ENCODE measurements around the gene BMPR1B. TPM values are rescaled to one million over a fixed set of nuclear protein-coding genes. Genes with fewer than 3 reads are reported as not detected.
A peak's percentile ranks its signal among the peaks of the same experiment; 100 is the strongest.
"Not testable (repeated sequence)": the region's sequence is repeated elsewhere in the genome, so short reads cannot be mapped to it uniquely, and the experiment has no call there.

The BMPR1B gene
- total RNA-seq, 1 donor from 2014 or later, result not detected

DNA sequence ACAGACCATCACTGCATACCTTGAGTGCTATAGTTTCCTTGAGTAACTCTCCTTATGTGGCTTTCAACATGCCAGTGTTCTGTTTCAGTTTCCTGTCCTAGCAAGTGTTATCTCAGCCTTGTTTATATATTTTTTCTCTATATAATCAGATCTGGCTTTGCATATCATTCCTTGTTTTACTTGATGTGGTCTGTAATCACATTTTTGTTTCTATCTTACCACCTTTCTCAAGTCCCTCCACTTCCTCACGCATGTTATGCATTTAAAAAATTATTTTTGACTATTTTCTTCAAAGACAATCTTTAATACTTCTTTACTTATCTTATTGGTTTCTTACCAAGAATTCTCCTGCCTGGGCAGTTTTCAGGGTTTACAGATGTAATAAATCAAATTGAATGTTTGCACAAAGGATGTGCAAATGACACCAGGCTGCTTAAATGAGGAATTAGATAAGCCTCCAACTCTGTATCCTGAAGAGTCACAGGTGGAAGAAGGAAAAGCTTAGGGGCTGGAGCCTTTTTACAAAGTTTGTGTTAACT, 351.2 kb downstream of the BMPR1B start:
- no peak for DNase-seq (ENCODE audit: low spot score)
- H3K27me3 Mint-ChIP-seq (ENCODE audit: insufficient read depth), result peaks cover 2% of the 10 kb centered on the region
- H3K4me1 Mint-ChIP-seq (ENCODE audit: low read depth), result no peaks in the 10 kb centered on the region
- intact Hi-C loops (cut with micrococcal nuclease), result no loop called here
- H3K27ac Mint-ChIP-seq, result no peak overlapping the region
- no peaks in the 10 kb centered on the region for H3K36me3 Mint-ChIP-seq (ENCODE audit: low read depth)
- H3K4me3 Mint-ChIP-seq, result no peak overlapping the region
- H3K9me3 Mint-ChIP-seq, result no peaks in the 10 kb centered on the region

GRCh38 chr4:95114521-95114920, 356.8 kb downstream of the BMPR1B start:
- intact Hi-C loops (cut with micrococcal nuclease), result no loop called here
- Mint-ChIP-seq H3K4me3 (no peak overlapping the region), H3K9me3 (no peaks in the 10 kb centered on the region), H3K36me3 (ENCODE audit: low read depth) (no peaks in the 10 kb centered on the region), H3K27me3 (ENCODE audit: insufficient read depth) (no peaks in the 10 kb centered on the region), H3K27ac (no peak overlapping the region), H3K4me1 (ENCODE audit: low read depth) (no peaks in the 10 kb centered on the region)
- no peak for DNase-seq (ENCODE audit: low spot score)

DNA sequence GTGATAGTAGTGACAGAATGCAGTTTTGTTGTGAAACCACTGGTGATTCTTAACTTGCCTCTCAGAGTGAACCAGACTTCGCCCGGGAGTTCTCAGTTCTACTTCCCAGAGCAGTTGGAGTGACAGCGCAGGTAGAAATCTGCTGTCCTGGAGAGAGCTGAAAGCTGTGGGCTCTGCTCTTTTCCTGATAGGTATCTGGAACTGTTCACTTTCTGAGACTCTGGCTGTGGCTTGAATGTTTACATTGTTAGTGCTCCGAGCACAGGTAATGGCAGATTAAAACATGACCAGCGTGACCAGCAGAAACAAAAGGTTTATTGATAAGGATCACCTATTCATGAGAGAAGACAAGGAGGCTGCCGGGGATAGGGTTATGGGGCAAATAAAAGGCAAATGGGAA, 360.7 kb downstream of the BMPR1B start:
- H3K9me3 Mint-ChIP-seq, result no peaks in the 10 kb centered on the region
- intact Hi-C loops (cut with micrococcal nuclease), result no loop called here
- no peaks in the 10 kb centered on the region for H3K4me1 Mint-ChIP-seq (ENCODE audit: low read depth)

DNA sequence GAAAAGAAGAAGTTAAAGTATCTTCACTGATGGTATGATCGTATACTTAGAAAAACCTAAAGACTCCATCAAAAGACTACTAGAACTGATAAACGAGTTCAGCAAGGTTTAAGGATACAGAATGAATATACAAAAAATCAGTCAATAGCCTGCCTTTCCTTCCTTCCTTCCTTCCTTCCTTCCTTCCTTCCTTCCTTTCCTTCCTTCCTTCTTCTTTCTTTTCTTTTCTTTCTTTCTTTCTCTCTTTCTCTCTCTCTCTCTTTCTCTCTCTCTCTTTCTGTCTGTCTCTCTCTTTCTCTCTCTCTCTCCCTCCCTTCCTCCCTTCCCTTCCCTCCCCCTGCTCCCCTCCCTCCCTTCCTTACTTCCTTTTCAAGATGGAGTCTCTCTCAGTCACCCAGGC, 362.7 kb downstream of the BMPR1B start:
- no peaks in the 10 kb centered on the region for H3K36me3 Mint-ChIP-seq (ENCODE audit: low read depth)
- no peaks in the 10 kb centered on the region for H3K27me3 Mint-ChIP-seq (ENCODE audit: insufficient read depth)
- intact Hi-C loops (cut with micrococcal nuclease), result no loop called here
- H3K4me1 Mint-ChIP-seq (ENCODE audit: low read depth), result no peaks in the 10 kb centered on the region
- peak overlapping the region; percentile 27 for H3K27ac Mint-ChIP-seq
- H3K4me3 Mint-ChIP-seq, result no peak overlapping the region
- no peak for DNase-seq (ENCODE audit: low spot score)
- no peaks in the 10 kb centered on the region for H3K9me3 Mint-ChIP-seq

More for the DNA sequence above, 360.7 kb downstream of the BMPR1B start:
- no peaks in the 10 kb centered on the region for H3K27me3 Mint-ChIP-seq (ENCODE audit: insufficient read depth)
- H3K27ac Mint-ChIP-seq, result no peak overlapping the region
- H3K4me3 Mint-ChIP-seq, result no peak overlapping the region
- no peaks in the 10 kb centered on the region for H3K36me3 Mint-ChIP-seq (ENCODE audit: low read depth)
- no peak for DNase-seq (ENCODE audit: low spot score)

DNA sequence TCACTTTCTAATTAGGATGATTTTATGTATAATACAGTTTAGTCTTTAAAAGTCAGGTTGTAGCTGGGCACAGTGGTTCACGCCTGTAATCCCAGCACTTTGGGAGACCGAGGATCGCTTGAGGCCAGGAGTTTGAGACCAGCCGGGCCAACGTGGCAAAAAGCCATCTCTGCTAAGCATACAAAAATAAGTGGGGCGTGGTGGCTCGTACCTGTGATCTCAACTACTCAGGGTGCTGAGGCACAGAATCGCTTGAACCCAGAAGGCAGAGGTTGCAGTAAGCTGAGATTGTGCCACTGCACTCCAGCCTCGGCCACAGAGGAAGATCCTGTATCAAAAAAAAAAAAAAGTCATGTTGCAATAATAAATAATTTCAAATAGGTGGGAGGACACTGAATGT, 364.2 kb downstream of the BMPR1B start:
- Mint-ChIP-seq H3K4me1 (ENCODE audit: low read depth) (no peaks in the 10 kb centered on the region), H3K27me3 (ENCODE audit: insufficient read depth) (no peaks in the 10 kb centered on the region), H3K27ac (no peak overlapping the region), H3K4me3 (no peak overlapping the region), H3K9me3 (no peaks in the 10 kb centered on the region), H3K36me3 (ENCODE audit: low read depth) (no peaks in the 10 kb centered on the region)
- DNase-seq (ENCODE audit: low spot score), result no peak
- intact Hi-C loops (cut with micrococcal nuclease), result no loop called here

DNA sequence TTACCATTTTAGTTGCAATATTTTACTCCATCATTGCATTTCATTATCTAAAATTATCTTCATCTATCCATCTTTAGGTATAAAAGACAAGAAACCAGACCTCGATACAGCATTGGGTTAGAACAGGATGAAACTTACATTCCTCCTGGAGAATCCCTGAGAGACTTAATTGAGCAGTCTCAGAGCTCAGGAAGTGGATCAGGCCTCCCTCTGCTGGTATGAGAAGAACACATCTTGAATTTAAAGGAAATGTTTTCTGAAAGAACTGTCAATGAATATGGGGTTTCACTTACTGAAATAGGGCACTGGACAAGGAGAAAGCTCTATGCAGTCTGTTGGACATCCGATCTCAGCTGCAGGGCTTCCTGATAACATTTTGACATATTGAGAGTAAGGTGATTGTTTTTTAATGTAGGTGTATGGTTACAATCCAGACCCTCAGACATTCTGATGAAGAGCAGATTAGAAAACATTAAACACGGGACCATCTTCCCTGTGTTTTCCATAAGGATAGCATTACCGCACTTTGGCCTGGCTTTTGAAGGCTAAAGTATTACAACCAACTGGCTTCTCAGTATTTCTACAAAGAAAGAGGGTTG, 367.2 kb downstream of the BMPR1B start:
- no peak overlapping the region for H3K27ac Mint-ChIP-seq
- no peak overlapping the region for H3K4me3 Mint-ChIP-seq
- H3K36me3 Mint-ChIP-seq (ENCODE audit: low read depth), result no peaks in the 10 kb centered on the region
- intact Hi-C loops (cut with micrococcal nuclease), result loop anchor here (2.0 kb wide), 1 partner anchor 504 kb away; no protein-coding TSS in a partner anchor
- peaks cover 5% of the 10 kb centered on the region for H3K27me3 Mint-ChIP-seq (ENCODE audit: insufficient read depth)
- H3K9me3 Mint-ChIP-seq, result no peaks in the 10 kb centered on the region
- H3K4me1 Mint-ChIP-seq (ENCODE audit: low read depth), result peaks cover 6% of the 10 kb centered on the region
- DNase-seq (ENCODE audit: low spot score), result no peak

GRCh38 chr4:95129031-95129430, 371.3 kb downstream of the BMPR1B start:
- intact Hi-C loops (cut with micrococcal nuclease), result no loop called here
- peaks cover 6% of the 10 kb centered on the region for H3K4me1 Mint-ChIP-seq (ENCODE audit: low read depth)
- no peaks in the 10 kb centered on the region for H3K9me3 Mint-ChIP-seq

GRCh38 chr4:95129821-95130311, 372.1 kb downstream of the BMPR1B start:
- no peak overlapping the region for H3K4me3 Mint-ChIP-seq
- no peaks in the 10 kb centered on the region for H3K36me3 Mint-ChIP-seq (ENCODE audit: low read depth)
- no peak for DNase-seq (ENCODE audit: low spot score)
- peaks cover 6% of the 10 kb centered on the region for H3K4me1 Mint-ChIP-seq (ENCODE audit: low read depth)
- H3K27me3 Mint-ChIP-seq (ENCODE audit: insufficient read depth), result peaks cover 11% of the 10 kb centered on the region
- H3K9me3 Mint-ChIP-seq, result no peaks in the 10 kb centered on the region
- intact Hi-C loops (cut with micrococcal nuclease), result no loop called here
- H3K27ac Mint-ChIP-seq, result no peak overlapping the region

More at GRCh38 chr4:95129031-95129430, 371.3 kb downstream of the BMPR1B start:
- no peak for DNase-seq (ENCODE audit: low spot score)
- no peak overlapping the region for H3K4me3 Mint-ChIP-seq
- H3K27ac Mint-ChIP-seq, result no peak overlapping the region
- no peaks in the 10 kb centered on the region for H3K36me3 Mint-ChIP-seq (ENCODE audit: low read depth)
- peaks cover 11% of the 10 kb centered on the region for H3K27me3 Mint-ChIP-seq (ENCODE audit: insufficient read depth)

DNA sequence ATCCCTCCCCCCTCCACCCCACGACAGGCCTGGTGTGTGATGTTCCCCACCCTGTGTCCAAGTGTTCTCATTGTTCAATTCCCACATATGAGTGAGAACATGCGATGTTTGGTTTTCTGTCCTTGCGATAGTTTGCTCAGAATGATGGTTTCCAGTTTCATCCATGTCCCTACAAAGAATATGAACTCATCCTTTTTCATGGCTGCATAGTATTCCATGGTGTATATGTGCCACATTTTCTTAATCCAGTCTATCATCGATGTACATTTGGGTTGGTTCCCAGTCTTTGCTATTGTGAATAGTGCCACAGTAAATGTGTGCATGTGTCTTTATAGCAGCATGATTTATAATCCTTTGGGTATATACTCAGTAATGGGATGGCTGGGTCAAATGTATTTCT, 376.3 kb downstream of the BMPR1B start:
- H3K9me3 Mint-ChIP-seq; H3K4me3 Mint-ChIP-seq; DNase-seq (ENCODE audit: low spot score); H3K36me3 Mint-ChIP-seq (ENCODE audit: low read depth); H3K27me3 Mint-ChIP-seq (ENCODE audit: insufficient read depth); intact Hi-C loops (cut with micrococcal nuclease); H3K27ac Mint-ChIP-seq; H3K4me1 Mint-ChIP-seq (ENCODE audit: low read depth): not testable (repeated sequence)

DNA sequence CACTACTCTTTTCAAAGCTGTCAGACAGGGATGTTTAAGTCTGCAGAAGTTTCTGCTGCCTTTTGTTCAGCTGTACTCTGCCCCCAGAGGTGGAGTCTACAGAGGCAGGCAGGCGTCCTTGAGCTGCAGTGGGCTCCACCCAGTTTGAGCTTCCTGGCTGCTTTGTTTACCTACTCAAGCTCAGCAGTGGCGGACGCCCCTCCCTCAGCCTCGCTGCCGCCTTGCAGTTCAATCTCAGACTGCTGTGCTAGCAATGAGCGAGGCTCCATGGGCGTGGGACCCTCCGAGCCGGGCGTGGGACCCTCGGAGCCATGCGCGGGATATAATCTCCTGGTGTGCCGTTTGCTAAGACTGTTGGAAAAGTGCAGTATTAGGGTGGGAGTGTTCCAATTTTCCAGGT, 381.7 kb downstream of the BMPR1B start:
- peaks cover 15% of the 10 kb centered on the region for H3K27me3 Mint-ChIP-seq (ENCODE audit: insufficient read depth)
- DNase-seq (ENCODE audit: low spot score); H3K4me1 Mint-ChIP-seq (ENCODE audit: low read depth); H3K4me3 Mint-ChIP-seq; H3K9me3 Mint-ChIP-seq; H3K27ac Mint-ChIP-seq; H3K36me3 Mint-ChIP-seq (ENCODE audit: low read depth); intact Hi-C loops (cut with micrococcal nuclease): not testable (repeated sequence)

- H3K36me3 Mint-ChIP-seq (ENCODE audit: low read depth), result no peaks in the 10 kb centered on the region
- no peak overlapping the region for H3K4me3 Mint-ChIP-seq
- no peak overlapping the region for H3K27ac Mint-ChIP-seq
- DNase-seq (ENCODE audit: low spot score), result no peak
- H3K27me3 Mint-ChIP-seq (ENCODE audit: insufficient read depth), result peaks cover 22% of the 10 kb centered on the region
- no peaks in the 10 kb centered on the region for H3K4me1 Mint-ChIP-seq (ENCODE audit: low read depth)
- H3K9me3 Mint-ChIP-seq, result no peaks in the 10 kb centered on the region
- intact Hi-C loops (cut with micrococcal nuclease), result no loop called here
These were observed 383.6 kb downstream of the BMPR1B start for GRCh38 chr4:95141361-95141760.

- Mint-ChIP-seq H3K4me3 (no peak overlapping the region), H3K9me3 (no peaks in the 10 kb centered on the region), H3K36me3 (ENCODE audit: low read depth) (no peaks in the 10 kb centered on the region), H3K27ac (no peak overlapping the region), H3K4me1 (ENCODE audit: low read depth) (no peaks in the 10 kb centered on the region), H3K27me3 (ENCODE audit: insufficient read depth) (peaks cover 22% of the 10 kb centered on the region)
- intact Hi-C loops (cut with micrococcal nuclease), result no loop called here
- no peak for DNase-seq (ENCODE audit: low spot score)
These were observed 385.2 kb downstream of the BMPR1B start for GRCh38 chr4:95142932-95143331.

- Mint-ChIP-seq H3K27me3 (ENCODE audit: insufficient read depth) (peaks cover 20% of the 10 kb centered on the region), H3K36me3 (ENCODE audit: low read depth) (no peaks in the 10 kb centered on the region)
- no peak for DNase-seq (ENCODE audit: low spot score)
These were observed 393.5 kb downstream of the BMPR1B start for GRCh38 chr4:95151255-95151654.

GRCh38 chr4:95153182-95153581, 395.4 kb downstream of the BMPR1B start:
- peaks cover 14% of the 10 kb centered on the region for H3K4me1 Mint-ChIP-seq (ENCODE audit: low read depth)
- H3K9me3 Mint-ChIP-seq, result no peaks in the 10 kb centered on the region
- no peak overlapping the region for H3K27ac Mint-ChIP-seq
- H3K4me3 Mint-ChIP-seq, result no peak overlapping the region
- no peaks in the 10 kb centered on the region for H3K36me3 Mint-ChIP-seq (ENCODE audit: low read depth)
- H3K27me3 Mint-ChIP-seq (ENCODE audit: insufficient read depth), result peaks cover 22% of the 10 kb centered on the region
- intact Hi-C loops (cut with micrococcal nuclease), result no loop called here
- no peak for DNase-seq (ENCODE audit: low spot score)

More at GRCh38 chr4:95151255-95151654, 393.5 kb downstream of the BMPR1B start:
- no peak overlapping the region for H3K4me3 Mint-ChIP-seq
- no peaks in the 10 kb centered on the region for H3K9me3 Mint-ChIP-seq
- H3K27ac Mint-ChIP-seq, result no peak overlapping the region
- peaks cover 13% of the 10 kb centered on the region for H3K4me1 Mint-ChIP-seq (ENCODE audit: low read depth)
- intact Hi-C loops (cut with micrococcal nuclease), result no loop called here
